ENCODE results near the gene LRBA. TPM values are rescaled to one million over a fixed set of nuclear protein-coding genes. Genes with fewer than 3 reads are reported as not detected.

The LRBA gene
- polyA plus RNA-seq, 1 experiment, result 23.4 TPM

GRCh38 chr4:150253965-150254630, 761.0 kb downstream of the LRBA start:
- Histone ChIP-seq H3K4me3 (ENCODE audit: low read depth, low read length) (no peak overlapping the region), H3K9me3 (ENCODE audit: control insufficient read depth, insufficient read depth, low read length) (no peaks in the 10 kb centered on the region), H3K27me3 (ENCODE audit: control insufficient read depth, insufficient read depth, low read length) (no peaks in the 10 kb centered on the region), H3K27ac (ENCODE audit: low read depth, low read length) (no peak overlapping the region)
- DNase-seq (ENCODE audit: low read depth, low spot score), result no peak
- ChIA-PET POLR2A (no interaction called here), CTCF (no interaction called here)
- no peak for TF ChIP-seq CTCF (IDR thresholded peaks at IDR 0.05; ENCODE audit: low read depth, low read length)

GRCh38 chr4:150253416-150253815, 761.7 kb downstream of the LRBA start:
- DNase-seq (ENCODE audit: low read depth, low spot score), result no peak
- H3K9me3 ChIP-seq (ENCODE audit: control insufficient read depth, insufficient read depth, low read length), result no peaks in the 10 kb centered on the region
- ChIA-PET POLR2A (no interaction called here), CTCF (no interaction called here)
- no peak for TF ChIP-seq CTCF (IDR thresholded peaks at IDR 0.05; ENCODE audit: low read depth, low read length)
- H3K27me3 ChIP-seq (ENCODE audit: control insufficient read depth, insufficient read depth, low read length), result no peaks in the 10 kb centered on the region
- H3K4me3 ChIP-seq (ENCODE audit: low read depth, low read length), result no peak overlapping the region
- no peak overlapping the region for H3K27ac ChIP-seq (ENCODE audit: low read depth, low read length)

GRCh38 chr4:150252741-150253140, 762.3 kb downstream of the LRBA start:
- Histone ChIP-seq H3K27ac (ENCODE audit: low read depth, low read length) (no peak overlapping the region), H3K9me3 (ENCODE audit: control insufficient read depth, insufficient read depth, low read length) (no peaks in the 10 kb centered on the region), H3K27me3 (ENCODE audit: control insufficient read depth, insufficient read depth, low read length) (no peaks in the 10 kb centered on the region), H3K4me3 (ENCODE audit: low read depth, low read length) (no peak overlapping the region)
- no peak for TF ChIP-seq CTCF (IDR thresholded peaks at IDR 0.05; ENCODE audit: low read depth, low read length)
- ChIA-PET POLR2A (no interaction called here), CTCF (interaction anchor here (1.4 kb wide), 1 partner anchor 10 kb away, joined by 11 read pairs; no protein-coding TSS in a partner anchor)
- DNase-seq (ENCODE audit: low read depth, low spot score), result no peak

- Histone ChIP-seq H3K9me3 (ENCODE audit: control insufficient read depth, insufficient read depth, low read length) (no peaks in the 10 kb centered on the region), H3K27me3 (ENCODE audit: control insufficient read depth, insufficient read depth, low read length) (no peaks in the 10 kb centered on the region), H3K4me3 (ENCODE audit: low read depth, low read length) (no peak overlapping the region), H3K27ac (ENCODE audit: low read depth, low read length) (no peak overlapping the region)
- TF ChIP-seq CTCF (IDR thresholded peaks at IDR 0.05; ENCODE audit: low read depth, low read length), result no peak
- DNase-seq (ENCODE audit: low read depth, low spot score), result no peak
- ChIA-PET POLR2A (no interaction called here), CTCF (interaction anchor here (0.7 to 1.4 kb wide), 2 partner anchors 9 to 241 kb away, joined by 3 to 11 read pairs; no protein-coding TSS in a partner anchor)
Measured at GRCh38 chr4:150252306-150252705, 762.8 kb downstream of the LRBA start.

GRCh38 chr4:150251752-150252190, 763.3 kb downstream of the LRBA start:
- Histone ChIP-seq H3K4me3 (ENCODE audit: low read depth, low read length) (no peak overlapping the region), H3K9me3 (ENCODE audit: control insufficient read depth, insufficient read depth, low read length) (no peaks in the 10 kb centered on the region), H3K27ac (ENCODE audit: low read depth, low read length) (no peak overlapping the region), H3K27me3 (ENCODE audit: control insufficient read depth, insufficient read depth, low read length) (no peaks in the 10 kb centered on the region)
- TF ChIP-seq CTCF (IDR thresholded peaks at IDR 0.05; ENCODE audit: low read depth, low read length), result no peak
- CTCF ChIA-PET, result interaction anchor here (0.7 to 1.4 kb wide), 2 partner anchors 9 to 240 kb away, joined by 3 to 11 read pairs; no protein-coding TSS in a partner anchor
- POLR2A ChIA-PET, result no interaction called here
- no peak for DNase-seq (ENCODE audit: low read depth, low spot score)

Data from AG04450 (cell line).